ENCODE data around the gene AP2S1. TPM values are rescaled to one million over a fixed set of nuclear protein-coding genes. Genes with fewer than 3 reads are reported as not detected.

The AP2S1 gene
- total RNA-seq, 2 experiments from 2014 or later, result 101 to 105 TPM

DNA sequence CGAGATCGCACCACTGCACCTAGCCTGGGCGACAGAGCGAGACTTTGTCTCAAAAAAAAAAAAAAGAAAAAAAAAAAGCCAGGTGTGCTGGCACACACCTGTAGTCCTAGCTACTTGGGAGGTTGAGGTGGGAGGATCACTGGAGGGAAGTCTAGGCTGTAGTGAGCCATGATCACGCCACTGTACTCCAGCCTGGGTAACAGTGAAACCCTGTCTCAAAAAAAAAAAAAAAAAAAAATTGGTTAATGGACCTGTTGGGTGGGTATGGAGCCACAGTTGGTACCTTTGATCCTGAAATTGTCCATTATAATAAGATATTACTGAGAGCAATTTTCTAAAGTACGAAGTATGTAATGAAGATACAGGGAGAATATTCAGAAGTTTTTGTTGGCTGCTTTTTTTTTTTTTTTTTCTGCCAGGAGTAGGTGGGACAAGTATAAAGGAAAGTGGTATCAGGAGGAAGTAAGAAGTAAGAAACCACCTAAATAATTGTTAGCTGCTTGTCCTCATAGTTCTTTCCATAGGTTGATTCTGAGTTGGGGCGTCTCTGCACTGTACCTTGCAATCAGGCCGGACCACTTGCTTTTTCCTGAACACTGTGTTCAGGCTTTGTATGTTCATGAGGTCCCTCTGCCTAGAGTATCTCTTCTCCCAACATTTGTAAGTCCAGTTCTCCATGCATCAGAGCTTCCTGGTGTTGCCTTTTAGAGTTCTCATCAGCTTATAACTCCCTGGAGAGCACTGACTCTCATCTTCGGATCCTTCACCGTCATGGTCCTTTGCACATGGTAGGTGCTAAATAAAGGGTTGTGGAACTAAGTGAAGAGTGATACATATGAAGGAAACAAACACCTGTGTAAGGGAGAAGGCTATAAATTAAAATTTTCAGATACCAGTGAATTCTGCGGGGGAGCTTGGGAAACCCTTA, 41.9 kb upstream of the AP2S1 start:
- Mint-ChIP-seq H3K4me1 (ENCODE audit: low read depth) (peaks cover 31% of the 10 kb centered on the region), H3K9me3 (no peaks in the 10 kb centered on the region), H3K36me3 (ENCODE audit: low read depth) (peaks cover 1% of the 10 kb centered on the region), H3K4me3 (no peak overlapping the region), H3K27me3 (no peaks in the 10 kb centered on the region), H3K27ac (no peak overlapping the region)
- POLR2A ChIA-PET, result no interaction called here
- CTCF ChIA-PET, result no interaction called here
- no peak for DNase-seq
- no peak for ATAC-seq
- intact Hi-C loops (cut with micrococcal nuclease), result no loop called here
- TF ChIP-seq, protein P1, sequence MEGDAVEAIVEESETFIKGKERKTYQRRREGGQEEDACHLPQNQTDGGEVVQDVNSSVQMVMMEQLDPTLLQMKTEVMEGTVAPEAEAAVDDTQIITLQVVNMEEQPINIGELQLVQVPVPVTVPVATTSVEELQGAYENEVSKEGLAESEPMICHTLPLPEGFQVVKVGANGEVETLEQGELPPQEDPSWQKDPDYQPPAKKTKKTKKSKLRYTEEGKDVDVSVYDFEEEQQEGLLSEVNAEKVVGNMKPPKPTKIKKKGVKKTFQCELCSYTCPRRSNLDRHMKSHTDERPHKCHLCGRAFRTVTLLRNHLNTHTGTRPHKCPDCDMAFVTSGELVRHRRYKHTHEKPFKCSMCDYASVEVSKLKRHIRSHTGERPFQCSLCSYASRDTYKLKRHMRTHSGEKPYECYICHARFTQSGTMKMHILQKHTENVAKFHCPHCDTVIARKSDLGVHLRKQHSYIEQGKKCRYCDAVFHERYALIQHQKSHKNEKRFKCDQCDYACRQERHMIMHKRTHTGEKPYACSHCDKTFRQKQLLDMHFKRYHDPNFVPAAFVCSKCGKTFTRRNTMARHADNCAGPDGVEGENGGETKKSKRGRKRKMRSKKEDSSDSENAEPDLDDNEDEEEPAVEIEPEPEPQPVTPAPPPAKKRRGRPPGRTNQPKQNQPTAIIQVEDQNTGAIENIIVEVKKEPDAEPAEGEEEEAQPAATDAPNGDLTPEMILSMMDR (IDR thresholded peaks at IDR 0.05), result no peak

DNA sequence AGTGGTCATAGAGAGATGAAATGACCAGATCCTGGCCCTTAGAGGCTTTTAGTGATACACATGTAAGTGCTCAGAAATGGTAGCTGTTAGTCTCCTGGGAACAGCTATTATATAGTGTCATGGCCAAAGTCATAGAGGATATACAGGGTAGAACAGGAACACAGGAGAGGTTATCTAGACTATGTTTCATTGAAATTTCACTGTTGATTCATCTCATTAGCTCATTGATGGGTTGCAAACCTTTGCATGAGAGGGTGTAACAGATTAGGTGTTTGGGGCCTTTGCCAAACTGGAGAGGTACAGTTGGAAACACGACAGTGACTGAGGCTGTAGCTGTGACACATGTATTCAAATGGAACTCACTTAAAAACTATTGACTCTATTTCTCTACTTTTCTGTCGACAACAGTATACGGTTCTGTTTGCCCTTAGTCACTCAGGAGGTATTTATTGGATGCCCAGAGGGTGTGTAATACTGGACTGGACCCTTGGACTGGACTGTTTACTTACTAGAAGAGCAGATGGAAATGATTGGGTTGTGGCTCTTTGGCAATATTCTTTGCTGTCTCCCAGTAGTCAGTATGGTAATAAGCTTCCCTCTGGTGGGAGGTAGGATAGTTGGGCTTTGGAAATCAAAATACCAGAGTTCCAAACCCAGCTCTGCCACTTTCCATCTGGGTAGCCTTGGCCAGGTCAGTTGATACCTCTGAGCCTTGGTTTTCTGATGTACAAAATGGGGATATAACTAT, 40.0 kb upstream of the AP2S1 start:
- no peaks in the 10 kb centered on the region for H3K9me3 Mint-ChIP-seq
- no peak for DNase-seq
- H3K4me3 Mint-ChIP-seq, result no peak overlapping the region
- H3K4me1 Mint-ChIP-seq (ENCODE audit: low read depth), result peaks cover 39% of the 10 kb centered on the region
- TF ChIP-seq, protein P1 (IDR thresholded peaks at IDR 0.05), result no peak
- no peaks in the 10 kb centered on the region for H3K27me3 Mint-ChIP-seq
- ChIA-PET CTCF (interaction anchor here (0.9 to 1.9 kb wide), 3 partner anchors 17 to 122 kb away, joined by 3 to 9 read pairs (median 4); no protein-coding TSS in a partner anchor), POLR2A (interaction anchor here (0.6 to 1.4 kb wide), 2 partner anchors 10 to 220 kb away, joined by 3 read pairs; no protein-coding TSS in a partner anchor)
- intact Hi-C loops (cut with micrococcal nuclease), result no loop called here
- H3K27ac Mint-ChIP-seq, result no peak overlapping the region
- peaks cover 5% of the 10 kb centered on the region for H3K36me3 Mint-ChIP-seq (ENCODE audit: low read depth)
- ATAC-seq, result no peak

DNA sequence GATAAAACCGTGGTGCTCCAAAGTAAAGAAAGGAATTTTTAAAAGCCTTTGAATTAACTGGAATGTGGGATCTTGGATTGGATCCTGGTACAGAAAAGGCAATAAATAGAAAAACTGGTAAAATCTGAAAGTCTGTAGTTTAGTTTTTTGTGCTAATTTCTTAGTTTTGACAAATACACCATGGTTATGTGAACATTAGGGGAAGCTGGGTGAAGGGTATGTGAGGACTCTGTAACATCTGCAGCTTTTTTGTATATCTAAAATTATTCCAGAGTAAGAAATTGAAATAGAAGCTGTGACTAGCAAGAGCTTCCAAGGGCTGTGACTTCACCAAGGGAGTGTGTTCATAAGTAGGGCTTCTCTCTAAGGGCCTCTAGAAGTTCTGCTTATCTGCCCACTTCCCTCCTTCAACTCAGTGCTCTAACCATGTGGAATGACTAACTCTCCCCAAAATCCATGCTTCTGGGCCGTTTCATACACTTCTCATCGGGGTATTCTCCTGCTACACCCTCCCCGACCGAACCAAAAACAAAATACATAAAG, 36.7 kb upstream of the AP2S1 start:
- Mint-ChIP-seq H3K27ac (no peak overlapping the region), H3K27me3 (no peaks in the 10 kb centered on the region), H3K36me3 (ENCODE audit: low read depth) (peaks cover 5% of the 10 kb centered on the region), H3K4me1 (ENCODE audit: low read depth) (peaks cover 22% of the 10 kb centered on the region), H3K9me3 (no peaks in the 10 kb centered on the region), H3K4me3 (no peak overlapping the region)
- intact Hi-C loops (cut with micrococcal nuclease), result no loop called here
- DNase-seq, result no peak
- TF ChIP-seq, protein P1 (IDR thresholded peaks at IDR 0.05), result no peak
- ChIA-PET POLR2A (no interaction called here), CTCF (interaction anchor here (1.1 kb wide), 1 partner anchor 133 kb away, joined by 3 read pairs; no protein-coding TSS in a partner anchor)
- no peak for ATAC-seq

DNA sequence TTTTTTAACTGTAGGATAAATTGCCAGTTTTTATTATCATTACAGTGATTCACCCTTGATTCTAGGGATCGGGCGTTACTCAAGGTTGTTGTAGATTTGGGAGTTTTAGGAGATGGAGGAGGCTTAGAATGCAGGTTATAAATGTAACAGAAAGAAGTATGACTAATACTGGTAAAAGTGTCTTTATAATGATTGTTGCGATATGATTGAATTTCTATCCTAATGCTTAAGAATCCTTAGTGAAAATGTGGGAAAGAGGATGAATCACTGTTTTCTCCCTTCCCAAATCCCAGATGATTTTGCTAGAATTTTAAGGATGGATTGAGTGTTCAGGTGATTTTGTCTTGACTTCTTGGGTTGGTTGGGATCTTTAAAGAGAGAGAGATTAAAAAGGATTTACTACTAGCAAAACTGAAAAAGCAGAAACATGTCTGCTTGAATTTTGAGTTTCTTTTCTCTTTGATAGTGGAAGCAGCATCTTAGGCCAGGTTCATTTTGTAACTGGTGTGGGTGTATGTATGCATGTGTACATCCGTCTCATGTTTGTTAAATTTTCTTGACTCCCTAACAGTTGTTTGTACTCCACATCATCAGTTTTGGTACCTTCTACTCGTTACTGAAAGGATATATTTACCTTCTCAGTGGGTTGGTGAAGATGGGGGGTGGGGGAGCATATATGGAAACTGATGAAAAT, 36.0 kb upstream of the AP2S1 start:
- POLR2A ChIA-PET, result no interaction called here
- peaks cover 5% of the 10 kb centered on the region for H3K36me3 Mint-ChIP-seq (ENCODE audit: low read depth)
- TF ChIP-seq, protein P1 (IDR thresholded peaks at IDR 0.05), result no peak
- intact Hi-C loops (cut with micrococcal nuclease), result no loop called here
- peaks cover 22% of the 10 kb centered on the region for H3K4me1 Mint-ChIP-seq (ENCODE audit: low read depth)
- H3K27ac Mint-ChIP-seq, result no peak overlapping the region
- H3K4me3 Mint-ChIP-seq, result no peak overlapping the region
- ATAC-seq (no peak), DNase-seq (no peak)
- no peaks in the 10 kb centered on the region for H3K27me3 Mint-ChIP-seq
- no peaks in the 10 kb centered on the region for H3K9me3 Mint-ChIP-seq
- CTCF ChIA-PET, result interaction anchor here (0.9 to 3.4 kb wide), 2 partner anchors 46 to 126 kb away, joined by 3 to 11 read pairs; no protein-coding TSS in a partner anchor

Data from activated CD8-positive, alpha-beta T cell treated with anti-CD3 and anti-CD28 coated beads for 36 hours (primary cell).